CD4-positive, alpha-beta T cell treated with Interleukin-2 at 100 ng/mL for 4 hours (primary cell): ENCODE data around the gene MYD88.
"Not testable (repeated sequence)": the region's sequence is repeated elsewhere in the genome, so short reads cannot be mapped to it uniquely, and the experiment has no call there.

ENCODE experiments used
- DNase-seq: peaks from one replicate; pipeline ENCODE4 v3.0.0-alpha.2; 2020; ENCODE audit warnings: low spot score

MYD88 gene

GRCh38 chr3:38126121-38126892, 12.2 kb upstream of the MYD88 start:
- no peak for DNase-seq

- DNase-seq = no peak
These were observed 10.7 kb upstream of the MYD88 start for GRCh38 chr3:38127611-38128302.

- no peak for DNase-seq
These were observed 10.2 kb upstream of the MYD88 start for GRCh38 chr3:38128303-38128655.

GRCh38 chr3:38129058-38129457, 9.4 kb upstream of the MYD88 start:
- no peak for DNase-seq

- no peak for DNase-seq
These were observed 7.8 kb upstream of the MYD88 start for GRCh38 chr3:38130631-38131065.

GRCh38 chr3:38131621-38132369, 6.7 kb upstream of the MYD88 start:
- DNase-seq = peak; percentile 28

GRCh38 chr3:38133209-38133556, 5.3 kb upstream of the MYD88 start:
- no peak for DNase-seq

GRCh38 chr3:38133557-38134405, 4.7 kb upstream of the MYD88 start:
- no peak for DNase-seq

GRCh38 chr3:38134517-38135143, 3.8 kb upstream of the MYD88 start:
- not testable (repeated sequence) for DNase-seq

- DNase-seq = peak; percentile 38
These were observed 2.7 kb upstream of the MYD88 start for GRCh38 chr3:38135621-38136277.

- DNase-seq = no peak
These were observed 2.1 kb upstream of the MYD88 start for GRCh38 chr3:38136393-38136776.

GRCh38 chr3:38136777-38137614, 1.5 kb upstream of the MYD88 start, which contains the start of gene ACAA1:
ACAA1 (minus strand) TSS chr3:38137127; CDS start chr3:38137035, 92 bp downstream.
- peak; percentile 98 for DNase-seq

GRCh38 chr3:38137615-38138348, 679 bp upstream of the MYD88 start:
- no peak for DNase-seq

- DNase-seq = no peak
These were observed 730 bp downstream of the MYD88 start for GRCh38 chr3:38139191-38139590.

GRCh38 chr3:38139652-38140051, 1.2 kb downstream of the MYD88 start:
- no peak for DNase-seq

GRCh38 chr3:38140326-38141172, 2.1 kb downstream of the MYD88 start:
- no peak for DNase-seq

GRCh38 chr3:38141173-38141951, 2.9 kb downstream of the MYD88 start:
- no peak for DNase-seq

- DNase-seq = no peak
These were observed 3.5 kb downstream of the MYD88 start for GRCh38 chr3:38141952-38142273.
